NCI-H1436 (cell line): Measurements from ENCODE around the gene MATN4.
"Not testable (repeated sequence)": the region's sequence is repeated elsewhere in the genome, so short reads cannot be mapped to it uniquely, and the experiment has no call there.

ENCODE experiments used
- DNase-seq: peaks from one replicate; lab custom pipeline; 2025; lab: John Stamatoyannopoulos, UW

Gene MATN4, protein sequence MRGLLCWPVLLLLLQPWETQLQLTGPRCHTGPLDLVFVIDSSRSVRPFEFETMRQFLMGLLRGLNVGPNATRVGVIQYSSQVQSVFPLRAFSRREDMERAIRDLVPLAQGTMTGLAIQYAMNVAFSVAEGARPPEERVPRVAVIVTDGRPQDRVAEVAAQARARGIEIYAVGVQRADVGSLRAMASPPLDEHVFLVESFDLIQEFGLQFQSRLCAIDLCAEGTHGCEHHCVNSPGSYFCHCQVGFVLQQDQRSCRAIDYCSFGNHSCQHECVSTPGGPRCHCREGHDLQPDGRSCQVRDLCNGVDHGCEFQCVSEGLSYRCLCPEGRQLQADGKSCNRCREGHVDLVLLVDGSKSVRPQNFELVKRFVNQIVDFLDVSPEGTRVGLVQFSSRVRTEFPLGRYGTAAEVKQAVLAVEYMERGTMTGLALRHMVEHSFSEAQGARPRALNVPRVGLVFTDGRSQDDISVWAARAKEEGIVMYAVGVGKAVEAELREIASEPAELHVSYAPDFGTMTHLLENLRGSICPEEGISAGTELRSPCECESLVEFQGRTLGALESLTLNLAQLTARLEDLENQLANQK

GRCh38 chr20:45308117-45308778, at the start of gene MATN4:
Gene MATN4, minus strand, starts transcription at chr20:45308299. Its CDS starts 2,717 bp downstream, at chr20:45305582.
- peak; percentile 8 for DNase-seq

DNA sequence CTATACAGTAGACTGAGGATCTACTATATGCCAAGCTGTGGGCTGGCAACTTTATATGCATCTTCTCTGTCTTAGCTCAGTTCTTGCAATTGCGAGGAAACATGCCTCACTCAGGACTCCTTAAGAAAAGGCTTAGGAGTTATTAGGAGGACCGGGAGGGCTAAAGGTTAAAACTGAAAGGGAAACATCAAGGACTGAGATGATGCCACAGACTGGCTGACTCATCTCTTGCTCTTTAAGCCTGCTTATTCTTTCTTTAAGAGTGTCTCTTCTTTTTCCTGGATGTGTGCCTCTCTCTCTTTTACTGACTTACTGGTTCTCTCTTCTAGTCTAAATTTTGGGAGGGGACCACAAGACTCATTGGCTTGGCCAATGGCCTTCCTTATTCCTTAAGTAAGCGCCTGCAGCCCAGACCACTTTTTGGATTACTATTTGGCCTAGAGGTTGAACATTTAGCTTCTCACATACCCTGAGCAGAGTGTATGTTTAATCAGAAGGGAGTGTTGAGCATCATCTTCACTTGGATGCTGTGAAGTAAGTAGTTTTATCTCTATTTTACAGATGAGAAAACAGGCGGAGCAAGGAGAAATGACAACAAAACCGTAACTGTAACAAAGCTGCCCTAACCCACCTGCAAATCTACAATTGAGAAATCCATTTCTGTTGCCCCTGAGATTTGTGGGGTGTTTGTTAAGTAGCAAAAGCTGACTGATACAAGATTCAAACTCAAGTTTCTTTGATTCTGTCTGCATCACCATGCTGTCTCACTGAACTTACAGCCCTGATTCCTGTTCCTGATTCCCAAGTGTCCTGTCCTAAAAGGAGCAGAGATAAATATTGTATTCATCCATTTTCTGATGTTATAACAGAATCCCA, 47.3 kb upstream of the MATN4 start:
- DNase-seq: no peak

DNA sequence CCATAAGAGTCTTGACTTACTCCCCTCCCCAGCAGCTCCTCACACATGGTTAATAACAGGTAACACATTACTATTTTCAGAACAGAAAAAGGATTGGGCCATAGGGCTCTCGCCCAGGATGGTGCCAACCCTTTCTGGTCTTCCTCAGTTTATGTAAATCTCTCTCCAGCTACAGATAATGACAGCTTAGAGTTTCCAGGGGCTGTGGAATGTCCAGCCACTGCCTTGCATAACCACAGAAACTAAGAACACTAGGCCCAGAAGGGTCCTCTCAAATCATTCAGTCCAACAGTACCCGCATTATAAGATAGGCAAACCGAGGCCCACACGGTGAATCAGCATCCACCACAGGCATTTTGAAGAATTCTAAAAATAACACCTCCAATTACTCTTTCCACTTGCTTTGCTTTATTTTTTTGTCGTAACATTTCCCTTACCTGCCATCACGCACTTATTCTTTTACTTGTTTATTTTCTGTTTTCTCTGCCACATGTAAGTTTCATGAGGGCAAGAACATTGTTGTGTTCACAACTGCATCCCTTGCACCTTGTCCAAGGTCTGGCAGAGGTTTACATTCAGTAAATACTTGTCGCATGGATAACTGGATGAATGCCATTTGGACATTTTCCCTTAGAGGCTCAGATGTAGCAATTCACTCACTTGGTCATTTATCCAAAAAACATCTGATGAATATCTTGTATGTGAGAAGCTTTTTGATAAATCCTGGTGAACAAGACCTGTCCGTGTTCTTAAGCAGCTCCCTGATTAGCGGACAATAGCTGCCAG, 46.5 kb upstream of the MATN4 start:
- no peak for DNase-seq

DNA sequence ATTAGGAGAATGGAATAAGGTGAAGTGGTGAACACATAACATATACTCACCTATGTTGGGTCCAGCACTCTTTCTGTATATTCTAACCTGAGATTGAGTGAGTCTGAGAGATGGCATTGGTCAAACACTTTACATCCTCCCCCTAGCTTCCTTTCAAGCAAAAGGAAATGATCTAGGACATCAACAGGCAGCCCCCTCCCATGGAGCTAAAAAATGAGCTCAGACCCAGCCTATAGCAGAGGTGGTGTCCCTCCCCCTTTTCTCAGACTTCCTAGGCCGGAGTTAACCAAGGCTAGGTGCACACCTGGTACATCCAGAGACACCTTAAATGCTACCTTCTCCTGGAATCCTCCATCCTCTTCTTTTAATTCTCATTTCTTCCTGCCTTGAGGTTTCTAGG, 45.6 kb upstream of the MATN4 start:
- no peak for DNase-seq

DNA sequence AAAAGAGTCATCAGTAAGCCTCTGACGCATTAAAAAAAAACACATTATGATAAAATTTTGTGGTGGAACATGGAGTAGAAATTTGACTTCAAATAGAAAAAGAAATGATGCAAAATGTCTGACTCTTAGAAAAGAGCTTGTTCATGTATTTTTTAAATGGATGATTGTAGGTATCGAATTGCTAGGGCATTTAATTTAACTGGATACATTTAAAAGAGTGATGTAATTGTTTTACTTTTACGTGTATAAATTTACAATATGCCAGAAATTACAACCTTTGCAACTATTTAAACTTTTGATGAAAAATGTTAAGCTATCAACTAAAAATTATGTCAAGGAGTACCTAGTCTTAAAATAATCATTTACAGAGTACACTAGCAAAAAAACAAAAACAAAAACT, 44.6 kb upstream of the MATN4 start:
- DNase-seq: no peak

DNA sequence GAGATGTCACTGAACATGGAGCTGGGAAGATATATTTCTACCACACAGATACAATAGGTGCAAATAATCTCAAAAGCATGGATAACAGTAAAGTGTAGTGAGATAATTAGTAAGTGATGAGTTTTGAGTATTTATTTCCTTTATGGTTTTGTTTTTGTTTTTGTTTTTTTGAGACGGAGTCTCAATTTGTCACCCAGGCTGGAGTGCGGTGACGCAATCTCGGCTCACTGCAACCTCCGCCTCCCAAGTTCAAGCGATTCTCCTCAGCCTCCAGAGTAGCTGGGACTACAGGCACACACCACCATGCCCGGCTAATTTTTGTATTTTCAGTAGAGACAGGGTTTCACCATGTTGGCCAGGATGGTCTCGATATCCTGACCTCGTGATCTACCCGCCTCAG, 42.7 kb upstream of the MATN4 start:
- not testable (repeated sequence) for DNase-seq

GRCh38 chr20:45350217-45350616, 42.1 kb upstream of the MATN4 start:
- DNase-seq: no peak

- peak; percentile 19 for DNase-seq
These were observed 40.1 kb upstream of the MATN4 start, which contains the start of gene SDC4 for GRCh38 chr20:45347936-45348778. Gene SDC4, minus strand, starts transcription at chr20:45348424. Its CDS starts 40 bp downstream, at chr20:45348384.

DNA sequence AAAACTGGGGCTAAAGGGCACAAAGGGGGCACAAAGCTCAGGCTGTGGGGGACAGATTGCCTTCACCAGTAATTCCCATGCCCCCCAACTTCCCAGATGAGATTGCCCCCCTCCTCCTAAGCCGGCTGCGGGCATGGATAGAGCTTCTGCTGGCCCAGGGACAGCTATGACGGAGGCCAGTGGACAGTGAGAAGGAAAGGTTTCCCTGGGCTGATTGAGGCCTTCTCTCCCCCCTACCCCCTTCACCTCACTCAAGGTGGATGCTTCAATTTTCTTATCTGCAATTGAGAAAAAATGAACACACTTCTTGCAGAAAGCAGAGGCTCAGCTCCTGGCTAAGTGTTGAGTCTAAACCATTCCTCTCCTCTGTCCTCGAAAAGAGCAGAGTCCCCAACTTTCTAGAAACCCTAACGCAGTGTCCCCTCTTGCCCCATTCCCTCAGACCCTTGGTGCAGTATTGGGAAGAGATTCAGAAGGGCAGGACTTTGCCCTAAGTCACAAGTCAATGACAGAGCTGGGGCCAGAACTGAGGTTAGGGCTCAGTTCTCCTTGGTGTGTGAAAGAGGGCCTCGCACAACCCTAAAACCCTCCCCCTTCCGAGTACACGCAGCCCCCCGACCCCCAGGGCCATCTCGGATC, 39.3 kb upstream of the MATN4 start:
- no peak for DNase-seq

GRCh38 chr20:45346851-45347250, 38.8 kb upstream of the MATN4 start:
- no peak for DNase-seq

DNA sequence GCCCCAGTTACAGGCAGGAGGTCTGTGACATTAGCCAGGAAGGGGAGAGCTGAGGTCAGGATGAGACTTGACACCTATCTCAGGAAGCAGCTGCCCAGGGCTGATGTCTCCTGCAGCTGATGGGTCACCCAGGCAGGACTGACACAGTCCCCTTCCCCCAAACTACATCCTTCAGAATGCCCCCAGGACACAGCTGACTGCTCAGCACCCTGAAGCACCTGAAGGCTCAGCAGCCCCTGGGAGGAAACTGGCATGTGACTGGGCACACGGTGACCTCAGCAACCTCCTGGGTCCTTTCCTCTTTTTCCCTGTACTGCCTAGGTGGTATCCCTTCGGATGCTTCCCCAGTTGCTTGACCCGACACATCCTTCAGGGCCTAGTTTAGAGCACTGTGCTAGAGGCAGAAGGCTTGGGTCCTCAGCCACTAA, 38.2 kb upstream of the MATN4 start:
- DNase-seq: no peak

GRCh38 chr20:45345104-45345936, 37.2 kb upstream of the MATN4 start:
- no peak for DNase-seq

DNA sequence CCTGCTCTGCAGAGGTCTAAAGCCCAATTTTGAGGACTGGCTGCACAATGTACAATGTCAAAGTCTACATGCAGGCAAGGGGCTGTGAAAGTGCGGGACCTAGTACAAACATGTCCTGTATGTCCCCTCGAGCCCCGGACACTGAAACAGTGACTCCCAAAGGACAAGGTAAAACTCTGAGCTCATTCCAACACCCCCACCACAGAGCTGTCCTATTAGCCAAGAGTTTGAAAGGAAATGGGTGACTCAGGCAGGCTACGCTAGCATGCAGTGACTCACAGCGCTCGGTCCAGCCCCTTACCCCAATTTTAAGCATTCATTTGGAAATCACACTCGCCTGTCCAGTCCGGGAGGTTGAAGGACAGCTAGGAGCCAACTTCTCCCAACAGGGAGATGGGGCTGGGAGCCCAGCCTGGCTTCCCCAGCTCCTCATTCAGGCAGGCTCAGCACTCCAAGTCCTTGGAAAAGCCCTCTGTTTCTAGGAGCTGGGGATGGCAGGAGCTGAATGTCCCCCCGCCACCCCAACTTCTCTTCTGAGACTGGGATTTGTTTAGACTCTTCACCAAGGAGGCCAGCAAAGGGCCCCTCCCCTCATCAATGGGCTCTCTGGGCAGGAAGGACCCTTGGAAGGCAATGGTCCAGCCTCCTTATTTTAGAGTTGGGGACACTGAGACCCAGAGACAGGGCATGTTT, 36.2 kb upstream of the MATN4 start:
- no peak for DNase-seq

GRCh38 chr20:45343532-45344167, 35.6 kb upstream of the MATN4 start:
- DNase-seq: no peak

- no peak for DNase-seq
These were observed 34.9 kb upstream of the MATN4 start for GRCh38 chr20:45342855-45343531.

GRCh38 chr20:45341939-45342854, 34.1 kb upstream of the MATN4 start:
- DNase-seq: no peak
